ENCODE results near the gene MMP3. TPM values are rescaled to one million over a fixed set of nuclear protein-coding genes. Genes with fewer than 3 reads are reported as not detected.
A peak's percentile ranks its signal among the peaks of the same experiment; 100 is the strongest.

The MMP3 gene
- total RNA-seq, 4 donors from 2014 or later = 0.82 to 2.7 (median 1.2) TPM; not detected in 1

- Histone ChIP-seq H3K4me1 (no peaks in the 10 kb centered on the region), H3K27me3 (no peaks in the 10 kb centered on the region), H3K9me3 (no peaks in the 10 kb centered on the region), H3K36me3 (no peaks in the 10 kb centered on the region), H3K27ac (no peak overlapping the region), H3K4me3 (no peak overlapping the region)
- WGBS, 2 donors (ENCODE audit: low coverage in 1 of 2) = 21 to 31% methylated on average over 2 of the region's 2 CpGs
- ATAC-seq = peak; percentile 59
- no peak for TF ChIP-seq EP300 (IDR thresholded peaks at IDR 0.05)
- TF ChIP-seq POLR2AphosphoS5 (IDR thresholded peaks at IDR 0.05) = no peak
- TF ChIP-seq POLR2A (IDR thresholded peaks at IDR 0.05) = no peak
- TF ChIP-seq, protein P1, sequence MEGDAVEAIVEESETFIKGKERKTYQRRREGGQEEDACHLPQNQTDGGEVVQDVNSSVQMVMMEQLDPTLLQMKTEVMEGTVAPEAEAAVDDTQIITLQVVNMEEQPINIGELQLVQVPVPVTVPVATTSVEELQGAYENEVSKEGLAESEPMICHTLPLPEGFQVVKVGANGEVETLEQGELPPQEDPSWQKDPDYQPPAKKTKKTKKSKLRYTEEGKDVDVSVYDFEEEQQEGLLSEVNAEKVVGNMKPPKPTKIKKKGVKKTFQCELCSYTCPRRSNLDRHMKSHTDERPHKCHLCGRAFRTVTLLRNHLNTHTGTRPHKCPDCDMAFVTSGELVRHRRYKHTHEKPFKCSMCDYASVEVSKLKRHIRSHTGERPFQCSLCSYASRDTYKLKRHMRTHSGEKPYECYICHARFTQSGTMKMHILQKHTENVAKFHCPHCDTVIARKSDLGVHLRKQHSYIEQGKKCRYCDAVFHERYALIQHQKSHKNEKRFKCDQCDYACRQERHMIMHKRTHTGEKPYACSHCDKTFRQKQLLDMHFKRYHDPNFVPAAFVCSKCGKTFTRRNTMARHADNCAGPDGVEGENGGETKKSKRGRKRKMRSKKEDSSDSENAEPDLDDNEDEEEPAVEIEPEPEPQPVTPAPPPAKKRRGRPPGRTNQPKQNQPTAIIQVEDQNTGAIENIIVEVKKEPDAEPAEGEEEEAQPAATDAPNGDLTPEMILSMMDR (IDR thresholded peaks at IDR 0.05) = no peak
Measured at GRCh38 chr11:102802341-102802740, 41.1 kb downstream of the MMP3 start.

DNA sequence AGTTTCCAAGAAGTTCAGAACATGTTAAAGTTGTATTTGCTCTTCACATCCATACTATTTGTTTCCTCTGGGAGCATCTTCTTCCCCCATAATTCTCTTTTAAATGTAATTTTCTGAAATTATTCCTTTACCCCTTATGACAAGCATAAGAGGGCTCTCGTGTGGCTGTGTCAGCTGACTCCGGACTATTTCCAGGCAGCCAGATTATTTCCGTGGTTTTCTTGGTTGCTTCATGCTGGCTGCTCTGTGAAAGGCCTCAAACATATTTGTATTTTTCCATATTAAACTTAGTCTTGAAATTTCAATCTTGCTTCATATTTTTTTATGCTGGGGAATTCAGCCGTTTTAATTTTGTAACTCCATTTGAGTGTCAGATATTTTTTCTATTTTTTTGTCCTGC lies 42.6 kb downstream of the MMP3 start:
- WGBS, 2 donors (ENCODE audit: low coverage in 1 of 2) = 61 to 69% methylated on average over 4 of the region's 4 CpGs
- Histone ChIP-seq H3K9me3 (no peaks in the 10 kb centered on the region), H3K27ac (no peak overlapping the region), H3K27me3 (no peaks in the 10 kb centered on the region), H3K4me1 (no peaks in the 10 kb centered on the region), H3K4me3 (no peak overlapping the region), H3K36me3 (no peaks in the 10 kb centered on the region)
- TF ChIP-seq, protein P1 (IDR thresholded peaks at IDR 0.05) = no peak
- TF ChIP-seq POLR2A (IDR thresholded peaks at IDR 0.05) (no peak), POLR2AphosphoS5 (IDR thresholded peaks at IDR 0.05) (no peak), EP300 (IDR thresholded peaks at IDR 0.05) (no peak)
- ATAC-seq = peak; percentile 57

DNA sequence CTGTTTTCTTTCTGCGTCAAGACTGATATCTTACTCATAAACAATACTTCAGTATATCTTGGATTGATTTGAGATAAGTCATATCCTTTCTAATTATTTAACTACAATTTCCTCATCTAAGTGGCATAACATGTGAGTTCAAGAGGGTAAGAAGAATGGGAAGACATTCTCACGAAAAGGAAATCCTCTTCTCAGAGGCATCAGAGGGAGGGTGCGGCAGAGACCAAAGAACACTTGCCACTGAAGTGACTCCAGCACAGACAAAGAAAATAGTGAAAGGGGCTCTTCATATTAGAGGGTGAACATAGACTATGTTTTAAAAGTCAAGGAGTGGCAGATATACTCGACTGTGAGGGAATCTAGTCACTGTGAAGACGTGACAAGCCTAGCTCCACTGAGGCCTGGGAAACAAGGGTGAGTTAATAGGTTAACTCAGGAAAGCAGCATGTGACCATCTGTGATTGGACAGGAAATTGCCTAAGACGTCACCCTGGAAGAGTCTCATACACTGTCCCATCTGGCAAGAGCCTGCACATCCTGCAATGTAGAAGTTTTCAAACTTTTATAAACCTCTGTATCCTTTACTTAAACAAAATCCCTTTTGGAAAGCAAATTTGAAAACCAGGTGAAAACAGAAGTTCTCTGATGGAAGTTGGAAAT lies 43.6 kb downstream of the MMP3 start:
- WGBS, 2 donors (ENCODE audit: low coverage in 1 of 2) = 57% methylated on average over 6 of the region's 6 CpGs; no CpG with 5 or more reads in 1 of the 2 donors
- Histone ChIP-seq H3K4me1 (no peaks in the 10 kb centered on the region), H3K9me3 (no peaks in the 10 kb centered on the region), H3K36me3 (no peaks in the 10 kb centered on the region), H3K4me3 (no peak overlapping the region), H3K27me3 (no peaks in the 10 kb centered on the region), H3K27ac (no peak overlapping the region)
- TF ChIP-seq POLR2A (IDR thresholded peaks at IDR 0.05) (no peak), EP300 (IDR thresholded peaks at IDR 0.05) (no peak)
- ATAC-seq = peak; percentile 55

DNA sequence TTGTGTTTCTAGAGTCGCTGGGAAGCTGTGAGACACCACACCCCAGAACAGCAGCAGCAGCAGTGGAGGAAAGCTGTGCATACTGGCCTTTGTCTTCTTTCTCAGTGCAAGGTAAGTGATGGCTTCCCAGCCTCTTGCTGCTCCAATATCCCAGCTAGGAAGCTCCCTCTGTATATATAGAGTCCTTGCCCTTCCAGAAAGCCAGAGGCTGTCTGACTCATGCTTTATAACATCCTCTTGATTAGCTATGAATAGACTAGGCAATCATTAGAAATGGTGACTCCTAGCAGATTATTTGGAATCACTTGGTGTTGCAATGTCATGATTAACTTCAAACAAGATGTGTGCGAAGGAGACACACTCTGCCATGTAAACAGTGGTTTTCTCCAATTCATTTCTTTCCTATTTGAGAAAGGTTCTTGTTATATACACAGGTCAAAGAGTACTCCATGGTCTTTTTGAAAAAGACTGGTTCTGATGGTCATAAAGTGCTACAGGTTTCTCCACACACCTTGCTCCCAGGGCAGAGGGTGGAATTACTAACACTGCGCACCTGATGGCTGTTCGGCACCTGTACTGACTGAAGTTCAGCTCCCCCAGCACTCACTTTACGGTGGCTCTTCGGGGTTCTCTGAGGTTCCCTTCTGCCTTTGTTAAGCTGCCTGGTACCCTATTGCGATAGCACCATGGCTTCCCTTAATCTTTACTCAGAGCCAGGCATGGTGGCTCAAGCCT lies 45.2 kb downstream of the MMP3 start, which contains the start of gene MMP1:
Gene MMP1 (minus strand): TSS at position 149 of the 735 bp plus-strand sequence. CDS start 68 bp downstream, at position 81.
- no peak within 1 kb of the TSS for H3K27ac ChIP-seq
- no peak within 1 kb of the TSS for H3K4me3 ChIP-seq
- no peaks in the 10 kb centered on the region for H3K9me3 ChIP-seq
- TF ChIP-seq, protein P1 (IDR thresholded peaks at IDR 0.05) = no peak
- TF ChIP-seq POLR2A (IDR thresholded peaks at IDR 0.05) = no peak
- no peak for TF ChIP-seq POLR2AphosphoS5 (IDR thresholded peaks at IDR 0.05)
- no peak for TF ChIP-seq EP300 (IDR thresholded peaks at IDR 0.05)
- H3K36me3 ChIP-seq = no peaks in the 10 kb centered on the region
- no peaks in the 10 kb centered on the region for H3K4me1 ChIP-seq
- 81 to 94% methylated on average over 5 to 7 of the region's 7 CpGs for WGBS, 2 donors (ENCODE audit: low coverage in 1 of 2)
- no peak for ATAC-seq
- H3K27me3 ChIP-seq = no peaks in the 10 kb centered on the region

DNA sequence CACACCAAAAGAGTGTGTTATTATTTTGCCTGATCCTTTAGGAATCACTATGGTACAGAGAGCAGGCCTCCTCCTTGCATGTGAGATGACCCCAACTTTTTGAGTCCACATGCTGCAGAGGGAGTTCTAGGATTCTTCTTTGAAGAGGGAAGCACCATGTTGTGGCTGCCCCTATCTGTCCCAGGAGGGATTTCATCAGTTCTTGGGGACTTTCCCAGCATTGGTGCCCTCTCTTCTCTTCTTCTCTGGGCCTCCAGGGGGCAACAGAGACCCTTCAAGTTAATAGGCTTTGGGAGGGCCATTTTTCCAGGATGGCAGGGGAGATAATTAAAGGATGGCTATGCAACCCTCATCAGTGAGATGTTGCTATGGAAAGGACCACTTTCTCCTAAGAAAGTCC lies 49.0 kb downstream of the MMP3 start:
- TF ChIP-seq POLR2A (IDR thresholded peaks at IDR 0.05) (no peak), POLR2AphosphoS5 (IDR thresholded peaks at IDR 0.05) (no peak), EP300 (IDR thresholded peaks at IDR 0.05) (no peak)
- TF ChIP-seq, protein P1 (IDR thresholded peaks at IDR 0.05) = no peak
- Histone ChIP-seq H3K27ac (no peak overlapping the region), H3K9me3 (no peaks in the 10 kb centered on the region), H3K36me3 (no peaks in the 10 kb centered on the region), H3K27me3 (no peaks in the 10 kb centered on the region), H3K4me3 (no peak overlapping the region), H3K4me1 (no peaks in the 10 kb centered on the region)
- ATAC-seq = no peak

All from gastroesophageal sphincter (tissue), 4 donors.